ENCODE data around the gene CD44. TPM values are rescaled to one million over a fixed set of nuclear protein-coding genes. Genes with fewer than 3 reads are reported as not detected.

CD44 gene
- total RNA-seq, 4 donors from 2014 or later, result 135 to 636 (median 397) TPM

DNA sequence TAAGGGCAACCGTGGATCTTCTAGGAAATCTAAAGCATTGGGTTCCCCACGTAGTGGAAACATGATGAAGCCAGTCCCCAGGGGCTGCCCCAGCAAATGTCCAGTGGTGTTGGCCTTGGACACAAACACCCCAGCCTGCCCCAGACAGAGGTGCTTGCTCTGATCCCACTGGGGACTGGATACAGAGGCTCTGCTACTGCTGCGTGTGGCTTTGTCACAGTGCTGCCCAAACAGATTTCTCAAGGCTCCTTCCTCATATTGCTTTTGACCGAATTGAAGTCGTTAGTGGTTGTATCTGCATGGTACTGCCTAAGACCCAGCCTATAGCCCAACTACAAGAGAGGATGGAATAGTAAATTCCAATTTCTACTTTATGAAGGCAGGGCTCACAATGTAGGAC, 40.1 kb upstream of the CD44 start:
- H3K36me3 ChIP-seq, result no peaks in the 10 kb centered on the region
- TF ChIP-seq, protein P1, sequence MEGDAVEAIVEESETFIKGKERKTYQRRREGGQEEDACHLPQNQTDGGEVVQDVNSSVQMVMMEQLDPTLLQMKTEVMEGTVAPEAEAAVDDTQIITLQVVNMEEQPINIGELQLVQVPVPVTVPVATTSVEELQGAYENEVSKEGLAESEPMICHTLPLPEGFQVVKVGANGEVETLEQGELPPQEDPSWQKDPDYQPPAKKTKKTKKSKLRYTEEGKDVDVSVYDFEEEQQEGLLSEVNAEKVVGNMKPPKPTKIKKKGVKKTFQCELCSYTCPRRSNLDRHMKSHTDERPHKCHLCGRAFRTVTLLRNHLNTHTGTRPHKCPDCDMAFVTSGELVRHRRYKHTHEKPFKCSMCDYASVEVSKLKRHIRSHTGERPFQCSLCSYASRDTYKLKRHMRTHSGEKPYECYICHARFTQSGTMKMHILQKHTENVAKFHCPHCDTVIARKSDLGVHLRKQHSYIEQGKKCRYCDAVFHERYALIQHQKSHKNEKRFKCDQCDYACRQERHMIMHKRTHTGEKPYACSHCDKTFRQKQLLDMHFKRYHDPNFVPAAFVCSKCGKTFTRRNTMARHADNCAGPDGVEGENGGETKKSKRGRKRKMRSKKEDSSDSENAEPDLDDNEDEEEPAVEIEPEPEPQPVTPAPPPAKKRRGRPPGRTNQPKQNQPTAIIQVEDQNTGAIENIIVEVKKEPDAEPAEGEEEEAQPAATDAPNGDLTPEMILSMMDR (IDR thresholded peaks at IDR 0.05), result no peak
- TF ChIP-seq POLR2A (IDR thresholded peaks at IDR 0.05), result no peak
- H3K4me1 ChIP-seq, result peaks cover 0 to 3% of the 10 kb centered on the region in 2 donors
- no peak overlapping the region for H3K4me3 ChIP-seq
- no peaks in the 10 kb centered on the region for H3K27me3 ChIP-seq
- intact Hi-C loops (cut with DNase I; ENCODE audit: low total_unique reads), result no loop called here
- DNase-seq, result no peak
- H3K27ac ChIP-seq, result peak overlapping the region; percentile 75 to 91
- H3K9me3 ChIP-seq, result no peaks in the 10 kb centered on the region

DNA sequence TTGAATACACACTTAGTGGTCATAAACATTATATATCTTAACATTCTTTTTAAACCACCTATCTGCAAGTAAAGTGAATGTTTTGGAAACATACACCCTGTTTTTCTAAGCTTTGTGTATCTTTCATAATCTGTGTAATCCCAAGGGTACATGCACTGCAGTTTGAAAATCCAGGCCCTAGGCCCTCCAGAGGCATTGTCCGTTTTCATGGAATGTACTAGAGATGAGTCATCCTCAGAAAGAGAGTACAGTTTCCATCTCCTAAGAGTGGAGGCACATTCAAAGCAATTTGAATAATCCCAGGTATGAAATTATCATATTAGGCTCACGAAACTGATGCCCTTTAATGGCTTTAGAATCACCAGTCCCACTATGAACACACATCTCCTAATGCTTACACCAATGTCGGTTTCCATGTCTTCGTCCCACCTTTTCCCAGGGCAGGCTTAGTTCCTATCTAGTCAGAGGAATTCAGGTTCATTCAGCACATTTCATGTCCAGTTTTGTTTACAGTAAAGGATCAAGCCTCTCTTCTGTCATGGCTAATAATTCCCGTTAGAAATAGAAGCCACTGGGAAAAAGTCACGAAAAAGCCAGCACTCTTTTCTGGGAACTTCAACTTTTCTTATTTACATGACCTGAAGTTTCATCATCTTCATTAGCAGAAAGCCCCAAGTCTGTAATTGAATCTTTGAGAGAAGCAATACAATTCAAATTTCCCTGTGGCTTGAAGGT, 39.5 kb upstream of the CD44 start:
- peaks cover 0 to 3% of the 10 kb centered on the region in 2 donors for H3K4me1 ChIP-seq
- no peak for DNase-seq
- no peaks in the 10 kb centered on the region for H3K27me3 ChIP-seq
- H3K4me3 ChIP-seq, result no peak overlapping the region
- no peaks in the 10 kb centered on the region for H3K9me3 ChIP-seq
- intact Hi-C loops (cut with DNase I; ENCODE audit: low total_unique reads), result no loop called here
- no peak for TF ChIP-seq POLR2A (IDR thresholded peaks at IDR 0.05)
- TF ChIP-seq, protein P1 (IDR thresholded peaks at IDR 0.05), result no peak
- peak overlapping the region; percentile 75 to 91 for H3K27ac ChIP-seq
- H3K36me3 ChIP-seq, result no peaks in the 10 kb centered on the region

DNA sequence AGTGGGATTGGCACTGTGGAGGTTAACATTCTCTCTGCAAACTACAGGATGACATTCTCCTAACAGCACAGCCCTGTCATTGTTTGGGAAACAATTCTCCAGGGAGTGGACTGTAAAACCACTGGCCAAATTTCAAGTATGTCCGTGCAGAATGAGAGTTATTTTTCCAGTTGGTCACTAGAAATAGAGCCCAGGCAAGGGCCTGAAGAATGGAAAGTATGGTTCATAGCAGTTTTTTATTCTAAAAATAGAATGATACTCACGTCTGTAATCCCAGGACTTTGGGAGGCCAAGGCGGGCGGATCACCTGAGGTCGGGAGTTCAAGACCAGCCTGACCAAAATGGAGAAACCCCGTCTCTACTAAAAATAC, 39.0 kb upstream of the CD44 start:
- peak overlapping the region; percentile 75 to 91 for H3K27ac ChIP-seq
- H3K4me1 ChIP-seq, result peaks cover 0 to 3% of the 10 kb centered on the region in 2 donors
- no peak overlapping the region for H3K4me3 ChIP-seq
- no peaks in the 10 kb centered on the region for H3K9me3 ChIP-seq
- TF ChIP-seq, protein P1 (IDR thresholded peaks at IDR 0.05), result no peak
- no peak for TF ChIP-seq POLR2A (IDR thresholded peaks at IDR 0.05)
- no peaks in the 10 kb centered on the region for H3K36me3 ChIP-seq
- intact Hi-C loops (cut with DNase I; ENCODE audit: low total_unique reads), result no loop called here
- no peaks in the 10 kb centered on the region for H3K27me3 ChIP-seq
- peak in 1 of 2 donors; percentile 37 for DNase-seq

DNA sequence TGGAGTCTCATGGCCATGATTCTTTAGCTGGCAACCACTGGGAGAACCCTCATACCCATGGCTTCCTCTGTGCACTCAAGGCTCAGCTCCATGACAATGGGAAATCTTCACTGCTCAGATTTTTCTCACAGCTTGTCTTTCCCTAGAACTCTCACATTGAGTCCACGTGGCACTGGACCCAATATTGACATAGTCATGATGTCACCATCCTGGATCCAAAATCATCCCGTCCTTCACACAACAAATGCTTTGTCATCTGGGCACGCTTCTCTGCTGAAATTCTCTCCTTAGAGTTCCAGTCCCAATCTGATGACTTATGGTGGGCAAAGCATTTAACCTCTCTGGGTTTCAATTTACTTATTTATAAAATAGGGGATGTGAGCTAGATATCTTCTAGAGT, 37.7 kb upstream of the CD44 start:
- peak overlapping the region; percentile 75 to 91 for H3K27ac ChIP-seq
- DNase-seq, result no peak
- H3K4me3 ChIP-seq, result no peak overlapping the region
- intact Hi-C loops (cut with DNase I; ENCODE audit: low total_unique reads), result no loop called here
- H3K27me3 ChIP-seq, result no peaks in the 10 kb centered on the region
- TF ChIP-seq, protein P1 (IDR thresholded peaks at IDR 0.05), result no peak
- no peak for TF ChIP-seq POLR2A (IDR thresholded peaks at IDR 0.05)
- H3K36me3 ChIP-seq, result no peaks in the 10 kb centered on the region
- peaks cover 0 to 3% of the 10 kb centered on the region in 2 donors for H3K4me1 ChIP-seq
- no peaks in the 10 kb centered on the region for H3K9me3 ChIP-seq

DNA sequence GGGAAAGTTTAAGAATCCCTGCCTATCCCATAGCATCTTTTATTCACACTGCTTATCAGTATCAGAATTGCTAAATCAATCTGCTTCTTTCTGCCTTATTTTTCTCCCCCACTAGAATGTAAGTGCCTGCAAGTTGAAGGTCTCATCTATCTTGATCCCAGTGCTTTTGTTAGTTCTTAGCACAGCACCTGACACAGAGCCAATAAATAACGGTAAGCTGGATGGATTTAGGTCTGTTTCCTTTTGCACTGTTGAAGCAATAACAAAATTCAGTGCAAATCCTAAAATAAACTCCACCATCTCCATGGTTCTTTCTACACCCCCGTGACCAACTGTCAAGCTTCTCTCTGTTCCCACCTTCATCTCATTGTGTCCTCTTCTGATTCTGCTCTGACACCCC, 36.7 kb upstream of the CD44 start:
- no peak for DNase-seq
- Histone ChIP-seq H3K27ac (peak overlapping the region in 1 of 2 donors; percentile 25), H3K4me1 (peaks cover 0 to 3% of the 10 kb centered on the region in 2 donors), H3K27me3 (no peaks in the 10 kb centered on the region), H3K9me3 (no peaks in the 10 kb centered on the region), H3K4me3 (no peak overlapping the region), H3K36me3 (no peaks in the 10 kb centered on the region)
- intact Hi-C loops (cut with DNase I; ENCODE audit: low total_unique reads), result no loop called here
- TF ChIP-seq, protein P1 (IDR thresholded peaks at IDR 0.05), result no peak
- no peak for TF ChIP-seq POLR2A (IDR thresholded peaks at IDR 0.05)

Measured in uterus (tissue), 4 donors.